Stimulated activated CD4-positive, alpha-beta T cell treated with anti-CD3 and anti-CD28 coated beads, Interleukin-12 subunit alpha, Interleukin-12 subunit beta, amount 100 ng/mL, for 24 hours (primary cell): Measurements from ENCODE around the gene NCL.
A peak's percentile ranks its signal among the peaks of the same experiment; 100 is the strongest.
"Not testable (repeated sequence)": the region's sequence is repeated elsewhere in the genome, so short reads cannot be mapped to it uniquely, and the experiment has no call there.

Experiments used
- DNase-seq, 2 experiments: peaks; one replicate each; pipeline ENCODE4 v3.0.0-alpha.2; 2020; ENCODE audit warnings: low read depth in 2 of 2

The NCL gene

GRCh38 chr2:231405601-231406367, 58.5 kb downstream of the NCL start:
- peak in 1 of 2 experiments; percentile 31 for DNase-seq

DNA sequence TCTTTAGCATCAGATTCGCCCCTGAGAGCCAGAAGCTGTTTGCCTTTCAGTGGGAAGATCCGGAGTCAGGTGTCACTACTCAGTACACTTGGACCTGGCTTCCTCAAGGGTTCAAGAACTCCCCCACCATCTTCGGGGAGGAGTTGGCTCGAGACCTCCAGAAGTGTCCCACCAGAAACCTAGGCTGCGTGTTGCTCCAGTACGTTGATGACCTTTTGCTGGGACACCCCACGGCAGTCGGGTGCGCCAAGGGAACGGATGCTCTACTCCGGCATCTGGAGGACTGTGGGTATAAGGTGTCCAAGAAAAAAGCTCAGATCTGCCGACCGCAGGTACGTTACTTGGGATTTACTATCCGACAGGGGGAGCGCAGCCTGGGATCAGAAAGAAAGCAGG, 60.1 kb downstream of the NCL start:
- DNase-seq: not testable (repeated sequence)
